Measurements from ENCODE around the gene ABI3BP.
A peak's percentile ranks its signal among the peaks of the same experiment; 100 is the strongest.

ABI3BP gene

DNA sequence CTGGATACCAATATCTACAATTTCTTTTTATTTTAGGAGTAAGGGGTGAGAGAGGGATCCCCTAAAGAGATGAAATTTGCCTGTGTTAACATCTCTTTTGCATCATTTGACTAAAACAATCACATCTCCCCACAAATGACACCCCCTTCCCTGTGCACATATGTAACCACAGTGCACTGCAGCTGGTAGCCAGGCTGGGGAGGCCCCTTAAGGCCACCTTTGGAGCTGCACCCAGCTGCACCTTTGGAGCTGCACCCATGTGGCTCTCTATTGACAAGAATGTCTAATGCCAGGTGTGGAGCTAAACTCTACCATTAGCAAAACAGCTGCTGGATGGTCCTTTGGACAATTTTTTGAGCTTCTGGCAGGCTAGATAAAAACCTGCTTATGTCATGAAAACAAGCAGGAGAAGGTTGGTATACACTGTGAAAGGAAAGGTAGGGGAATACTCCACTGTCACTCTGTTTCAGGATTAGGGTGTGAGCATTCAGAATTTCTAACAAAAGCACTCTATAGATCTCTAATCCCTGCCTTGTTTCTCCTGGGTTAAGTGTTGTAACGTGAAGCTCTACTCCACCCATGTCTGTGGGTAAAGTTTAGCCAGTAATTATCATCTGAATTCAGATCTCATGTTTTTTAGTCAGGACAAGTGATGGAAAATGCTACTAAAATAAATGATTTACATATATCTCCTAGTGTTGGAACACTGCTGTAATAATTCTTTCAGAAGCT is 231.8 kb downstream of the ABI3BP start:
- no peaks in the 10 kb centered on the region for H3K36me3 ChIP-seq (ENCODE audit: insufficient read depth, low read length)
- H2AFZ ChIP-seq (ENCODE audit: low read length) = no peak overlapping the region
- H3K27me3 ChIP-seq (ENCODE audit: insufficient read depth, low read length, poor library complexity, severe bottlenecking) = no peaks in the 10 kb centered on the region
- H3K4me2 ChIP-seq (ENCODE audit: low read depth, low read length, poor library complexity, severe bottlenecking) = peak overlapping the region; percentile 36
- H3F3A ChIP-seq (ENCODE audit: low read depth) = no peaks in the 10 kb centered on the region
- no peaks in the 10 kb centered on the region for H3K9me3 ChIP-seq (ENCODE audit: insufficient read depth, low read depth, low read length)
- no peaks in the 10 kb centered on the region for H3K79me2 ChIP-seq (ENCODE audit: insufficient read depth, low read length)
- H3K9me2 ChIP-seq (replicated peaks; ENCODE audit: low read depth, low read length) = no peaks in the 10 kb centered on the region
- H3K4me1 ChIP-seq (ENCODE audit: insufficient read depth, low read length, poor library complexity, severe bottlenecking) = peaks cover 13% of the 10 kb centered on the region
- no peak overlapping the region for H3K9ac ChIP-seq (ENCODE audit: low read depth, low read length, poor library complexity, severe bottlenecking)
- TF ChIP-seq, protein P1, sequence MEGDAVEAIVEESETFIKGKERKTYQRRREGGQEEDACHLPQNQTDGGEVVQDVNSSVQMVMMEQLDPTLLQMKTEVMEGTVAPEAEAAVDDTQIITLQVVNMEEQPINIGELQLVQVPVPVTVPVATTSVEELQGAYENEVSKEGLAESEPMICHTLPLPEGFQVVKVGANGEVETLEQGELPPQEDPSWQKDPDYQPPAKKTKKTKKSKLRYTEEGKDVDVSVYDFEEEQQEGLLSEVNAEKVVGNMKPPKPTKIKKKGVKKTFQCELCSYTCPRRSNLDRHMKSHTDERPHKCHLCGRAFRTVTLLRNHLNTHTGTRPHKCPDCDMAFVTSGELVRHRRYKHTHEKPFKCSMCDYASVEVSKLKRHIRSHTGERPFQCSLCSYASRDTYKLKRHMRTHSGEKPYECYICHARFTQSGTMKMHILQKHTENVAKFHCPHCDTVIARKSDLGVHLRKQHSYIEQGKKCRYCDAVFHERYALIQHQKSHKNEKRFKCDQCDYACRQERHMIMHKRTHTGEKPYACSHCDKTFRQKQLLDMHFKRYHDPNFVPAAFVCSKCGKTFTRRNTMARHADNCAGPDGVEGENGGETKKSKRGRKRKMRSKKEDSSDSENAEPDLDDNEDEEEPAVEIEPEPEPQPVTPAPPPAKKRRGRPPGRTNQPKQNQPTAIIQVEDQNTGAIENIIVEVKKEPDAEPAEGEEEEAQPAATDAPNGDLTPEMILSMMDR (conservative IDR thresholded peaks at IDR 0.05; ENCODE audit: low read length) = peak; percentile 71
- TF ChIP-seq EZH2phosphoT487 (IDR thresholded peaks at IDR 0.05; ENCODE audit: borderline replicate concordance) = no peak
- H4K20me1 ChIP-seq (ENCODE audit: insufficient read depth, low read length, poor library complexity, severe bottlenecking) = no peaks in the 10 kb centered on the region
- no peak overlapping the region for H3K4me3 ChIP-seq (ENCODE audit: low read length, poor library complexity, severe bottlenecking)

DNA sequence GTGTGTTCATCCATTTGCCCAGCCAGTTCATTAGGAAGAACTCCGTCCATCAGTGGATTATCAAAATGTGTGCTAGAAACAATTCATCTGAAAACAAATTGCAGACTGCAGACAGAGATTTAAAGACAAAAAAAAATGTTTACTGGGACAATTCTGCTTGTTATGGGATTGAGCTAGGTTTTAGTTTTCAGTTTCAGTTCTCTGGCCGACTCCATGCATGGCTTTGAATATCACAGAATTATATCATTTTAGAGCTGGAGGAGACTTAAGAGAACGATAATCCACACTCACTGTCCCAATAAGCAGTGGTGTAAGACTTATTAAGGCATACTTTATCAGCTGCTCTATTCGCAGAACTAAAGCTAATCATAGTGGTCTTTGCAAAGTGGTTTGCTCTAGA is 232.8 kb downstream of the ABI3BP start:
- no peaks in the 10 kb centered on the region for H3K9me3 ChIP-seq (ENCODE audit: insufficient read depth, low read depth, low read length)
- no peaks in the 10 kb centered on the region for H3K9me2 ChIP-seq (replicated peaks; ENCODE audit: low read depth, low read length)
- peaks cover 9% of the 10 kb centered on the region for H3K4me1 ChIP-seq (ENCODE audit: insufficient read depth, low read length, poor library complexity, severe bottlenecking)
- H3F3A ChIP-seq (ENCODE audit: low read depth) = no peaks in the 10 kb centered on the region
- no peaks in the 10 kb centered on the region for H4K20me1 ChIP-seq (ENCODE audit: insufficient read depth, low read length, poor library complexity, severe bottlenecking)
- no peaks in the 10 kb centered on the region for H3K36me3 ChIP-seq (ENCODE audit: insufficient read depth, low read length)
- no peak overlapping the region for H3K4me3 ChIP-seq (ENCODE audit: low read length, poor library complexity, severe bottlenecking)
- H3K4me2 ChIP-seq (ENCODE audit: low read depth, low read length, poor library complexity, severe bottlenecking) = no peak overlapping the region
- no peaks in the 10 kb centered on the region for H3K27me3 ChIP-seq (ENCODE audit: insufficient read depth, low read length, poor library complexity, severe bottlenecking)
- no peak for TF ChIP-seq EZH2phosphoT487 (IDR thresholded peaks at IDR 0.05; ENCODE audit: borderline replicate concordance)
- TF ChIP-seq, protein P1 (conservative IDR thresholded peaks at IDR 0.05; ENCODE audit: low read length) = no peak
- H2AFZ ChIP-seq (ENCODE audit: low read length) = no peak overlapping the region
- H3K9ac ChIP-seq (ENCODE audit: low read depth, low read length, poor library complexity, severe bottlenecking) = no peak overlapping the region
- H3K79me2 ChIP-seq (ENCODE audit: insufficient read depth, low read length) = no peaks in the 10 kb centered on the region

DNA sequence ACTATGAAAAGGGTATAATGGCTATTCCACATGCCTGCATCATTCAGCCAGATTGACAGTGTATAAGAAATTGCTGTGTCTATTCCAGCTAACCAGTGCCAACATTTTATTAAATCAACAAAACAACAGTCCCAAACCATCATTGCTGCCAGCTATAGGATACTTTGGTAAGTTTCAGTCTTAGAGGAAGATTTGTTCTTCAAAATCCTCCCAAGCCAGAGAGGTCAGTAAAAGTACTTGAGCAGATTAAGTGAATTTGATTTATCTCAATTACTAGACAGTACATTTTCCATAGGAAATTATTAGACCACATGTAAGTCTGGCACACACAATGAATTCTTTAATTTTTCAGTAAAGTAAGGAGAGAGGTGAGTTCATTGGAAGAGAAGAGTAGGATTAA is 233.3 kb downstream of the ABI3BP start:
- Histone ChIP-seq H3K4me2 (ENCODE audit: low read depth, low read length, poor library complexity, severe bottlenecking) (no peak overlapping the region), H3F3A (ENCODE audit: low read depth) (no peaks in the 10 kb centered on the region), H3K4me1 (ENCODE audit: insufficient read depth, low read length, poor library complexity, severe bottlenecking) (peaks cover 9% of the 10 kb centered on the region), H3K9ac (ENCODE audit: low read depth, low read length, poor library complexity, severe bottlenecking) (no peak overlapping the region), H3K36me3 (ENCODE audit: insufficient read depth, low read length) (peaks cover 3% of the 10 kb centered on the region; the same call in 1 of the 2 replicates), H3K79me2 (ENCODE audit: insufficient read depth, low read length) (no peaks in the 10 kb centered on the region), H3K9me3 (ENCODE audit: insufficient read depth, low read depth, low read length) (no peaks in the 10 kb centered on the region), H3K4me3 (ENCODE audit: low read length, poor library complexity, severe bottlenecking) (no peak overlapping the region), H3K27me3 (ENCODE audit: insufficient read depth, low read length, poor library complexity, severe bottlenecking) (no peaks in the 10 kb centered on the region), H3K9me2 (replicated peaks; ENCODE audit: low read depth, low read length) (no peaks in the 10 kb centered on the region), H2AFZ (ENCODE audit: low read length) (no peak overlapping the region), H4K20me1 (ENCODE audit: insufficient read depth, low read length, poor library complexity, severe bottlenecking) (no peaks in the 10 kb centered on the region)
- TF ChIP-seq EZH2phosphoT487 (IDR thresholded peaks at IDR 0.05; ENCODE audit: borderline replicate concordance) = no peak
- TF ChIP-seq, protein P1 (conservative IDR thresholded peaks at IDR 0.05; ENCODE audit: low read length) = no peak

Measured in Loucy (cell line).